Gastrocnemius medialis (tissue), 4 donors: Measurements from ENCODE around the gene KRT4.

Source experiments
- POLR2A ChIP-seq, 2 donors: fragments of 450-650 bp; IDR thresholded peaks; one replicate each; pipeline ENCODE4 v1.6.1; 2017; ENCODE audit warnings: antibody characterized with exemption in 2 of 2, mild to moderate bottlenecking in 2 of 2, moderate library complexity in 2 of 2
- TF ChIP-seq, protein P1 (sequence below), 5 experiments: fragments of 450-650 bp in 3 of 5; fragments of 200-600 bp in 2 of 5; sonication (generic) in 2 of 5; IDR thresholded peaks in 4 of 5; conservative IDR thresholded peaks in 1 of 5; 1 replicate in 4 of 5; 2 replicates in 1 of 5; pipeline ENCODE4 v1.5.1; 2016 to 2019; ENCODE audit warnings: antibody characterized with exemption in 5 of 5, mild to moderate bottlenecking in 3 of 5, moderate library complexity in 3 of 5

DNA sequence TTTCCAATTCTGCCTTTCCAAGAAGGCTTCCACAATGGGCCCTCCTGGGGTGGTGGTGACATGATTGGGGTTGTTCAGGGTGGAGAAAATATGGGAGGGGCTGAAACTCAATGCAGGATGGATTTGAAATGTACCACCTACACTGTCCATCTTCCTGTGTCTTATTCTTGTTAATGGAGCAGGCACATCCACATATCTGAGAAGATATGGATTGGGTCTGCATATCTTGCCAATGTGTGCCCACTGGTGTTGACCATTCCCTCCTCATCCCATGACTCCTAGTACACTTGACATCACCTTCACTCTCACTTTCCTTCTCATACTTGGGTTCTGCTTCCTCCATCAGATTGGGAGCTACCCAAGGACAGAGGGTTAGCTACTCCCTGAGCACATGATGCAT is 44.0 kb downstream of the KRT4 start:
- TF ChIP-seq, protein P1, sequence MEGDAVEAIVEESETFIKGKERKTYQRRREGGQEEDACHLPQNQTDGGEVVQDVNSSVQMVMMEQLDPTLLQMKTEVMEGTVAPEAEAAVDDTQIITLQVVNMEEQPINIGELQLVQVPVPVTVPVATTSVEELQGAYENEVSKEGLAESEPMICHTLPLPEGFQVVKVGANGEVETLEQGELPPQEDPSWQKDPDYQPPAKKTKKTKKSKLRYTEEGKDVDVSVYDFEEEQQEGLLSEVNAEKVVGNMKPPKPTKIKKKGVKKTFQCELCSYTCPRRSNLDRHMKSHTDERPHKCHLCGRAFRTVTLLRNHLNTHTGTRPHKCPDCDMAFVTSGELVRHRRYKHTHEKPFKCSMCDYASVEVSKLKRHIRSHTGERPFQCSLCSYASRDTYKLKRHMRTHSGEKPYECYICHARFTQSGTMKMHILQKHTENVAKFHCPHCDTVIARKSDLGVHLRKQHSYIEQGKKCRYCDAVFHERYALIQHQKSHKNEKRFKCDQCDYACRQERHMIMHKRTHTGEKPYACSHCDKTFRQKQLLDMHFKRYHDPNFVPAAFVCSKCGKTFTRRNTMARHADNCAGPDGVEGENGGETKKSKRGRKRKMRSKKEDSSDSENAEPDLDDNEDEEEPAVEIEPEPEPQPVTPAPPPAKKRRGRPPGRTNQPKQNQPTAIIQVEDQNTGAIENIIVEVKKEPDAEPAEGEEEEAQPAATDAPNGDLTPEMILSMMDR (IDR thresholded peaks at IDR 0.05 in 4 of 5, conservative IDR thresholded peaks at IDR 0.05 in 1 of 5), result no peak
- no peak for TF ChIP-seq POLR2A (IDR thresholded peaks at IDR 0.05)
